Measurements from ENCODE around the gene ADGRD2. TPM values are rescaled to one million over a fixed set of nuclear protein-coding genes. Genes with fewer than 3 reads are reported as not detected.

ADGRD2 gene
- total RNA-seq, 1 experiment from 2014 or later, result not detected

GRCh38 chr9:124449381-124450151, 685 bp upstream of the ADGRD2 start:
- H3K36me3 ChIP-seq (ENCODE audit: insufficient read depth, low read length), result no peaks in the 10 kb centered on the region
- H3K27ac ChIP-seq (ENCODE audit: low read length), result no peak overlapping the region
- no peaks in the 10 kb centered on the region for H3K4me1 ChIP-seq (ENCODE audit: low read length)
- H3K4me2 ChIP-seq (ENCODE audit: low read depth, low read length, poor library complexity, severe bottlenecking), result no peak overlapping the region
- no peak overlapping the region for H3K4me3 ChIP-seq (ENCODE audit: low read length)
- no peaks in the 10 kb centered on the region for H3K79me2 ChIP-seq (ENCODE audit: low read length)
- H3K27me3 ChIP-seq (ENCODE audit: low read length), result no peaks in the 10 kb centered on the region
- no peaks in the 10 kb centered on the region for H3K9me2 ChIP-seq (replicated peaks; ENCODE audit: insufficient read depth, low read length)
- H2AFZ ChIP-seq (ENCODE audit: low read length), result no peak overlapping the region
- no peak overlapping the region for H3K9ac ChIP-seq (ENCODE audit: low read length)
- H3K9me3 ChIP-seq (ENCODE audit: low read length), result no peaks in the 10 kb centered on the region
- DNase-seq, result no peak
- no peaks in the 10 kb centered on the region for H4K20me1 ChIP-seq (ENCODE audit: insufficient read depth, low read depth, low read length)

GRCh38 chr9:124450931-124451661, 845 bp downstream of the ADGRD2 start:
- DNase-seq, result no peak
- no peak overlapping the region for H3K4me3 ChIP-seq (ENCODE audit: low read length)
- H3K79me2 ChIP-seq (ENCODE audit: low read length), result no peaks in the 10 kb centered on the region
- no peak overlapping the region for H2AFZ ChIP-seq (ENCODE audit: low read length)
- no peaks in the 10 kb centered on the region for H3K36me3 ChIP-seq (ENCODE audit: insufficient read depth, low read length)
- no peak overlapping the region for H3K9ac ChIP-seq (ENCODE audit: low read length)
- H3K27ac ChIP-seq (ENCODE audit: low read length), result no peak overlapping the region
- no peaks in the 10 kb centered on the region for H3K9me2 ChIP-seq (replicated peaks; ENCODE audit: insufficient read depth, low read length)
- no peaks in the 10 kb centered on the region for H4K20me1 ChIP-seq (ENCODE audit: insufficient read depth, low read depth, low read length)
- no peaks in the 10 kb centered on the region for H3K4me1 ChIP-seq (ENCODE audit: low read length)
- H3K27me3 ChIP-seq (ENCODE audit: low read length), result no peaks in the 10 kb centered on the region
- no peak overlapping the region for H3K4me2 ChIP-seq (ENCODE audit: low read depth, low read length, poor library complexity, severe bottlenecking)
- no peaks in the 10 kb centered on the region for H3K9me3 ChIP-seq (ENCODE audit: low read length)

GRCh38 chr9:124452326-124452725, 2.1 kb downstream of the ADGRD2 start:
- H3K27me3 ChIP-seq (ENCODE audit: low read length), result no peaks in the 10 kb centered on the region
- no peaks in the 10 kb centered on the region for H3K9me3 ChIP-seq (ENCODE audit: low read length)
- no peaks in the 10 kb centered on the region for H3K79me2 ChIP-seq (ENCODE audit: low read length)
- no peak for DNase-seq
- H3K4me3 ChIP-seq (ENCODE audit: low read length), result no peak overlapping the region
- H3K4me1 ChIP-seq (ENCODE audit: low read length), result no peaks in the 10 kb centered on the region
- H3K27ac ChIP-seq (ENCODE audit: low read length), result no peak overlapping the region
- H3K9me2 ChIP-seq (replicated peaks; ENCODE audit: insufficient read depth, low read length), result no peaks in the 10 kb centered on the region
- H4K20me1 ChIP-seq (ENCODE audit: insufficient read depth, low read depth, low read length), result no peaks in the 10 kb centered on the region
- H3K36me3 ChIP-seq (ENCODE audit: insufficient read depth, low read length), result no peaks in the 10 kb centered on the region
- H3K4me2 ChIP-seq (ENCODE audit: low read depth, low read length, poor library complexity, severe bottlenecking), result no peak overlapping the region
- H2AFZ ChIP-seq (ENCODE audit: low read length), result no peak overlapping the region
- no peak overlapping the region for H3K9ac ChIP-seq (ENCODE audit: low read length)

GRCh38 chr9:124452841-124453585, 2.8 kb downstream of the ADGRD2 start:
- H3K9ac ChIP-seq (ENCODE audit: low read length), result no peak overlapping the region

GRCh38 chr9:124453586-124454191, 3.4 kb downstream of the ADGRD2 start:
- Histone ChIP-seq H3K27me3 (ENCODE audit: low read length) (no peaks in the 10 kb centered on the region), H3K9ac (ENCODE audit: low read length) (no peak overlapping the region)

More at GRCh38 chr9:124452841-124453585, 2.8 kb downstream of the ADGRD2 start:
- Histone ChIP-seq H3K9me2 (replicated peaks; ENCODE audit: insufficient read depth, low read length) (no peaks in the 10 kb centered on the region), H3K4me3 (ENCODE audit: low read length) (no peak overlapping the region), H3K79me2 (ENCODE audit: low read length) (no peaks in the 10 kb centered on the region), H3K4me2 (ENCODE audit: low read depth, low read length, poor library complexity, severe bottlenecking) (no peak overlapping the region), H3K27ac (ENCODE audit: low read length) (no peak overlapping the region), H3K27me3 (ENCODE audit: low read length) (no peaks in the 10 kb centered on the region), H2AFZ (ENCODE audit: low read length) (no peak overlapping the region), H3K36me3 (ENCODE audit: insufficient read depth, low read length) (no peaks in the 10 kb centered on the region), H3K4me1 (ENCODE audit: low read length) (no peaks in the 10 kb centered on the region), H3K9me3 (ENCODE audit: low read length) (no peaks in the 10 kb centered on the region), H4K20me1 (ENCODE audit: insufficient read depth, low read depth, low read length) (no peaks in the 10 kb centered on the region)
- no peak for DNase-seq

GRCh38 chr9:124454296-124454695, 4.0 kb downstream of the ADGRD2 start:
- no peaks in the 10 kb centered on the region for H3K36me3 ChIP-seq (ENCODE audit: insufficient read depth, low read length)
- no peaks in the 10 kb centered on the region for H4K20me1 ChIP-seq (ENCODE audit: insufficient read depth, low read depth, low read length)
- H3K4me1 ChIP-seq (ENCODE audit: low read length), result no peaks in the 10 kb centered on the region
- no peak overlapping the region for H3K27ac ChIP-seq (ENCODE audit: low read length)
- no peaks in the 10 kb centered on the region for H3K27me3 ChIP-seq (ENCODE audit: low read length)
- no peak overlapping the region for H2AFZ ChIP-seq (ENCODE audit: low read length)
- no peaks in the 10 kb centered on the region for H3K9me2 ChIP-seq (replicated peaks; ENCODE audit: insufficient read depth, low read length)
- no peak overlapping the region for H3K9ac ChIP-seq (ENCODE audit: low read length)
- H3K79me2 ChIP-seq (ENCODE audit: low read length), result no peaks in the 10 kb centered on the region
- no peaks in the 10 kb centered on the region for H3K9me3 ChIP-seq (ENCODE audit: low read length)
- DNase-seq, result no peak
- no peak overlapping the region for H3K4me3 ChIP-seq (ENCODE audit: low read length)
- no peak overlapping the region for H3K4me2 ChIP-seq (ENCODE audit: low read depth, low read length, poor library complexity, severe bottlenecking)

More at GRCh38 chr9:124453586-124454191, 3.4 kb downstream of the ADGRD2 start:
- H3K4me1 ChIP-seq (ENCODE audit: low read length), result no peaks in the 10 kb centered on the region
- H4K20me1 ChIP-seq (ENCODE audit: insufficient read depth, low read depth, low read length), result no peaks in the 10 kb centered on the region
- no peak for DNase-seq
- no peaks in the 10 kb centered on the region for H3K9me2 ChIP-seq (replicated peaks; ENCODE audit: insufficient read depth, low read length)
- no peak overlapping the region for H3K4me3 ChIP-seq (ENCODE audit: low read length)
- no peaks in the 10 kb centered on the region for H3K36me3 ChIP-seq (ENCODE audit: insufficient read depth, low read length)
- H3K27ac ChIP-seq (ENCODE audit: low read length), result no peak overlapping the region
- H2AFZ ChIP-seq (ENCODE audit: low read length), result no peak overlapping the region
- H3K9me3 ChIP-seq (ENCODE audit: low read length), result no peaks in the 10 kb centered on the region
- H3K79me2 ChIP-seq (ENCODE audit: low read length), result no peaks in the 10 kb centered on the region
- H3K4me2 ChIP-seq (ENCODE audit: low read depth, low read length, poor library complexity, severe bottlenecking), result no peak overlapping the region

GRCh38 chr9:124454791-124455443, 4.7 kb downstream of the ADGRD2 start:
- Histone ChIP-seq H2AFZ (ENCODE audit: low read length) (no peak overlapping the region), H3K27me3 (ENCODE audit: low read length) (no peaks in the 10 kb centered on the region), H3K79me2 (ENCODE audit: low read length) (no peaks in the 10 kb centered on the region), H3K4me1 (ENCODE audit: low read length) (no peaks in the 10 kb centered on the region), H3K4me2 (ENCODE audit: low read depth, low read length, poor library complexity, severe bottlenecking) (no peak overlapping the region), H3K9ac (ENCODE audit: low read length) (no peak overlapping the region), H3K9me2 (replicated peaks; ENCODE audit: insufficient read depth, low read length) (no peaks in the 10 kb centered on the region), H3K27ac (ENCODE audit: low read length) (no peak overlapping the region), H4K20me1 (ENCODE audit: insufficient read depth, low read depth, low read length) (no peaks in the 10 kb centered on the region), H3K4me3 (ENCODE audit: low read length) (no peak overlapping the region), H3K9me3 (ENCODE audit: low read length) (no peaks in the 10 kb centered on the region), H3K36me3 (ENCODE audit: insufficient read depth, low read length) (no peaks in the 10 kb centered on the region)
- no peak for DNase-seq

Data from Karpas-422 (cell line).